ENCODE data around the gene TARDBP.
"Not testable (repeated sequence)": the region's sequence is repeated elsewhere in the genome, so short reads cannot be mapped to it uniquely, and the experiment has no call there.

- not testable (repeated sequence) for TF ChIP-seq REST (IDR thresholded peaks at IDR 0.05; ENCODE audit: insufficient read depth in 1 of 2, low read depth in 2 of 2, low read length in 1 of 2); CTCF (IDR thresholded peaks at IDR 0.05); POLR2AphosphoS5 (IDR thresholded peaks at IDR 0.05; ENCODE audit: low read depth, low read length); SIN3A (IDR thresholded peaks at IDR 0.05; ENCODE audit: borderline replicate concordance, insufficient read depth, low read depth, low read length)
These were observed 22.4 kb upstream of the TARDBP start for GRCh38 chr1:10989920-10990516.

All from Panc1 (cell line).